GM13976 (cell line): ENCODE results near the gene STK31.
"Not testable (repeated sequence)": the region's sequence is repeated elsewhere in the genome, so short reads cannot be mapped to it uniquely, and the experiment has no call there.

Experiments
- DNase-seq: peaks from one replicate; pipeline ENCODE4 v3.0.0; 2012; ENCODE audit warnings: low spot score
- CTCF ChIP-seq: IDR thresholded peaks from 2 replicates; pipeline ENCODE4 v1.5.1; 2012; ENCODE audit warnings: borderline replicate concordance, mild to moderate bottlenecking; ENCODE audit not compliant: insufficient read depth; ENCODE audit errors: extremely low read depth, missing control alignments, control extremely low read depth
- in situ Hi-C: fragments of 300-500 bp; cut with MboI; formaldehyde crosslinking; loops from one replicate; pipeline ENCODE4 v1.12.0; 2022; ENCODE audit warnings: low sequenced_read_pairs, mixed read lengths, inconsistent platforms; ENCODE audit not compliant: unreplicated experiment

STK31 gene

DNA sequence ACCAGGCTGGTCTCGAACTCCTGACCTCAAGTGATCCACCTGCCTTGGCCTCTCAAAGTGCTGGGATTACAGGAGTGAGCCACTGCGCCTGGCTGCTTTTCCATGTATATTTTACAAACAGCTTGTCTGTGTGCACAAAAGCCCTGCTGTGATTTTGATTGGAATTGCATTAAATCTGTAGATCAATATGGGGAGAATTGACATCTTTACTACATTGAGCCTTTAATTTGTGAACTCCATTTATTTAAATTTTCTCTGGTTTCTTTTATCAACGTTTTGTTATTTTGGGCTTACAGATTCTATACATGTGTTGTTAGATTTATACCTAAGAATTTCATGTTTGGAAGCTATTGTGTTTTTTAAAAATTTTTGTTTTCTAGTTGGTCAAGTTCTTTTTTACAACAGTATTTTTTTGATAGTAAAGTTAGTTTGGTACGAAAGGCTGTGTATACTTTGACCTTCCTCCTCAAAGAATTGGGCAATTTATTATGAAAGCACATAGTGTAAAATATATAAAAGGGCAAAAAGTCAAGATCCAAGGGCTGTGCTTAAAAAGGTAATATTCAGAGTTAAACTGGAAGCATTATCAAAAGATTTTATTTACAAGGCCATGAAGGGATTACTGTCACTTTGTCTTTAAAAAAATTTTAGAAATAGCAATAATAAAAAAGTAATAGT, 92.8 kb downstream of the STK31 start:
- no peak for TF ChIP-seq CTCF
- no peak for DNase-seq
- in situ Hi-C loops = no loop called here

GRCh38 chr7:23804707-23805106, 94.7 kb downstream of the STK31 start:
- no peak for DNase-seq
- no peak for TF ChIP-seq CTCF
- in situ Hi-C loops = no loop called here

- in situ Hi-C loops = no loop called here
- no peak for TF ChIP-seq CTCF
- no peak for DNase-seq
Measured at GRCh38 chr7:23808421-23808820, 98.4 kb downstream of the STK31 start.

DNA sequence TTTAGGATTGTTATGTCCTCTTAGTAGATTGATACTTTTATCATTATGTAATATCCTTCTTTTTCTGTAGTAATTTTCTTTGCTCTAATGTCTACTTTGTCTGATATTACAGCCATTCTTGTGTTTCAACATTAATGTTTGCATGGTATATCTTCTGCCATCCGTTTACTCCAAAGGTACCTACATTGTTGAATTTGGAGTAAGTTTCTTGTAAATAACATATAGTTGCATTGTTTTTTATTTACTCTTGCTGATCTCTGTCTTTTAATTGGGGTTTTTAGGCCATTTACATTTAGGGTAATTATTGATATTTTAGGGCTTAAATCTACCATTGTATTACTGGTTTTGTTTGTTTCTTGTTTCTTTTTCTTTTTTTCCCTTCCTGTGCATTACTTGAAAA, 100.1 kb downstream of the STK31 start:
- no peak for TF ChIP-seq CTCF
- in situ Hi-C loops = no loop called here
- DNase-seq = no peak

DNA sequence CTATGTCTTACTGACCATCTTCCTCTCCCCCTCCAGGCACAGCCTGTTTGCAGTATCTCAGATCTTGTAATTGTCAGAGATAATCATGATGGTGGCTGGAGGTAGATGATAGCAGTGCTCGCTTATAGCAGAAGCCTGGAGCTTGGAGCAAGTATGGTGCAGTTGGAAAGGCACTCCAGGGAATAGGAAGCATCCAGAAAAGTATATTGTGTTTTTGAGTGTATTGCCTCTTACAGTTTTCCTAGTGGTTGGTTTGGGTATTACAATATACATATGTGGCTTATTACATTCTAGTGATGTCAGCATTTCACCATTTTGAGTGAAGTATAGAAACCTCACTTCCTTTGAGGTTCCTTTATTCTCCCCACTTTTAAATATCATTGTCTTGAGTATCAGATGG, 101.5 kb downstream of the STK31 start:
- in situ Hi-C loops = no loop called here
- TF ChIP-seq CTCF = no peak
- DNase-seq = no peak

DNA sequence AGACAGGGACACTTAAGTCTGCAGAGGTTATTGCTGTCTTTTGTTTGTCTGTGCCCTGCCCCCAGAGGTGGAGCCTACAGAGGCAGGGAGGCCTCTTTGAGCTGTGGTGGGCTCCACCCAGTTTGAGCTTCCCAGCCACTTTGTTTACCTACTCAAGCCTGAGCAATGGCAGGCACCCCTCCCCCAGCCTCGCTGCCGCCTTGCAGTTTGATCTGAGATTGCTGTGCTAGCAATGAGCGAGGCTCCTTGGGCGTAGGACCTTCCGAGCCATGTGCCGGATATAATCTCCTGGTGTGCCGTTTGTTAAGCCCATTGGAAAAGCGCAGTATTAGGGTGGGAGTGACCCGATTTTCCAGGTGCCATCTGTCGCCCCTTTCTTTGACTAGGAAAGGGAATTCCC, 118.1 kb downstream of the STK31 start:
- DNase-seq, in situ Hi-C loops: not testable (repeated sequence)

DNA sequence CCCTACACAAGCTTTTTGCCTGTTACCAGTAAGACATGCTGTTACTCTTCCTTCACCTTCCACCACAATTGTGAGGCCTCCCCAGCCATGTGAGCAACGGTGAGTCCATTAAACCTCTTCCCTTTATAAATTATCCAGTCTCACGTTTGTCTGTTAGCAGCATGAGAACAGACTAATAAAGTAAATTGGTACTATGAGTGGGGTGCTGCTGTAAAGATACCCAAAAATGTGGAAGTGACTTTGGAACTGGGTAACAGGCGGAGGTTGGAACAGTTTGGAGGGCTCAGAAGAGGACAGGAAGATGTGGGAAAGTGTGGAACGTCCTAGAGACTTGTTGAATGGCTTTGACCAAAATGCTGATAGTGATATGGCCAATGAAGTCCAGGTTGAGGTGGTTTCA, 122.7 kb downstream of the STK31 start:
- DNase-seq, in situ Hi-C loops: not testable (repeated sequence)

- TF ChIP-seq CTCF = no peak
- in situ Hi-C loops = no loop called here
- DNase-seq = no peak
Measured at GRCh38 chr7:23833405-23833804, 123.4 kb downstream of the STK31 start.

- in situ Hi-C loops, DNase-seq: not testable (repeated sequence)
Measured at GRCh38 chr7:23844837-23845236, 134.8 kb downstream of the STK31 start.
